Osteocyte (in vitro differentiated cells): ENCODE measurements around the gene SEPTIN10. TPM values are rescaled to one million over a fixed set of nuclear protein-coding genes. Genes with fewer than 3 reads are reported as not detected.
A peak's percentile ranks its signal among the peaks of the same experiment; 100 is the strongest.

ENCODE experiments used
- DNase-seq: peaks from one replicate; pipeline ENCODE4 v3.0.0; 2021; ENCODE audit warnings: mixed read lengths; ENCODE audit not compliant: unreplicated experiment; ENCODE audit errors: extremely low spot score
- H3K27ac Mint-ChIP-seq: one replicate; pipeline ENCODE4 v1.8.0; 2021; ENCODE audit warnings: mild to moderate bottlenecking, mixed read lengths; ENCODE audit not compliant: unreplicated experiment
- H3K27me3 Mint-ChIP-seq: one replicate; pipeline ENCODE4 v1.8.0; 2021; ENCODE audit warnings: mixed read lengths; ENCODE audit not compliant: unreplicated experiment
- H3K36me3 Mint-ChIP-seq: one replicate; pipeline ENCODE4 v1.8.0; 2021; ENCODE audit warnings: mixed read lengths; ENCODE audit not compliant: unreplicated experiment
- H3K4me1 Mint-ChIP-seq: one replicate; pipeline ENCODE4 v1.8.0; 2021; ENCODE audit warnings: mixed read lengths; ENCODE audit not compliant: unreplicated experiment
- H3K4me3 Mint-ChIP-seq: one replicate; pipeline ENCODE4 v1.8.0; 2021; ENCODE audit warnings: mild to moderate bottlenecking, moderate library complexity, mixed read lengths; ENCODE audit not compliant: unreplicated experiment
- H3K9me3 Mint-ChIP-seq: one replicate; pipeline ENCODE4 v1.8.0; 2021; ENCODE audit warnings: mixed read lengths; ENCODE audit not compliant: unreplicated experiment
- total RNA-seq: library from RNA; stranded (reverse); gene quantifications from 2 replicates; pipeline ENCODE4 v1.2.1, GENCODE V29; 2021
- TF ChIP-seq, protein P1 (sequence below): fragments of 200-600 bp; sonication (generic); IDR thresholded peaks from 2 replicates; pipeline ENCODE4 v1.5.0; 2021; ENCODE audit warnings: antibody characterized with exemption, mild to moderate bottlenecking, moderate library complexity

SEPTIN10 gene
- total RNA-seq, 1 donor from 2014 or later = 109 TPM

- H3K27ac Mint-ChIP-seq = peak overlapping the region; percentile 76
- H3K4me3 Mint-ChIP-seq = peak overlapping the region; percentile 26
- peaks cover 29% of the 10 kb centered on the region for H3K36me3 Mint-ChIP-seq
Measured at GRCh38 chr2:109497463-109497862, 116.3 kb downstream of the SEPTIN10 start.

DNA sequence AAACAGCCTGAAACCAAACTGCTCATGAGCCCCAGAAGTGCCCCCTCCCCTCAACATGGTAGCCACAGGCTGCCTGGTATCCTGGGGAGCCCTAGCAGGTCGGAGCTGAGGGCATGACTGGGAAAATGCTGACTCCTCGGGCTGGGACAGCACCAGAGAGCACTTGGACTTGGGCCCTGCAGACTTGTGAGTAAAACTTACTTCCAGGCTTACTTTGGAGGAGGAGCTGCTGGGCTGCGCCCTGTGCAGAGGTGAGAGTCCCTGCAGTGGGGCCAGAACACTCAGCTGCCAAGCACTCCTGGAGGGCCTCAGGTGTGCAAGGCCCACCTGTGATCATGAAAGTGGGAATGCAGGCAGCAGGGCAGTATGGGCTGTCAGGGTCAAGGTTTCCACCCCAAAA lies 119.4 kb downstream of the SEPTIN10 start:
- no peaks in the 10 kb centered on the region for H3K27me3 Mint-ChIP-seq
- H3K27ac Mint-ChIP-seq = no peak overlapping the region

More at GRCh38 chr2:109497463-109497862, 116.3 kb downstream of the SEPTIN10 start:
- Mint-ChIP-seq H3K4me1 (peaks cover 43% of the 10 kb centered on the region), H3K9me3 (no peaks in the 10 kb centered on the region), H3K27me3 (no peaks in the 10 kb centered on the region)
- no peak for DNase-seq
- TF ChIP-seq, protein P1, sequence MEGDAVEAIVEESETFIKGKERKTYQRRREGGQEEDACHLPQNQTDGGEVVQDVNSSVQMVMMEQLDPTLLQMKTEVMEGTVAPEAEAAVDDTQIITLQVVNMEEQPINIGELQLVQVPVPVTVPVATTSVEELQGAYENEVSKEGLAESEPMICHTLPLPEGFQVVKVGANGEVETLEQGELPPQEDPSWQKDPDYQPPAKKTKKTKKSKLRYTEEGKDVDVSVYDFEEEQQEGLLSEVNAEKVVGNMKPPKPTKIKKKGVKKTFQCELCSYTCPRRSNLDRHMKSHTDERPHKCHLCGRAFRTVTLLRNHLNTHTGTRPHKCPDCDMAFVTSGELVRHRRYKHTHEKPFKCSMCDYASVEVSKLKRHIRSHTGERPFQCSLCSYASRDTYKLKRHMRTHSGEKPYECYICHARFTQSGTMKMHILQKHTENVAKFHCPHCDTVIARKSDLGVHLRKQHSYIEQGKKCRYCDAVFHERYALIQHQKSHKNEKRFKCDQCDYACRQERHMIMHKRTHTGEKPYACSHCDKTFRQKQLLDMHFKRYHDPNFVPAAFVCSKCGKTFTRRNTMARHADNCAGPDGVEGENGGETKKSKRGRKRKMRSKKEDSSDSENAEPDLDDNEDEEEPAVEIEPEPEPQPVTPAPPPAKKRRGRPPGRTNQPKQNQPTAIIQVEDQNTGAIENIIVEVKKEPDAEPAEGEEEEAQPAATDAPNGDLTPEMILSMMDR = no peak

DNA sequence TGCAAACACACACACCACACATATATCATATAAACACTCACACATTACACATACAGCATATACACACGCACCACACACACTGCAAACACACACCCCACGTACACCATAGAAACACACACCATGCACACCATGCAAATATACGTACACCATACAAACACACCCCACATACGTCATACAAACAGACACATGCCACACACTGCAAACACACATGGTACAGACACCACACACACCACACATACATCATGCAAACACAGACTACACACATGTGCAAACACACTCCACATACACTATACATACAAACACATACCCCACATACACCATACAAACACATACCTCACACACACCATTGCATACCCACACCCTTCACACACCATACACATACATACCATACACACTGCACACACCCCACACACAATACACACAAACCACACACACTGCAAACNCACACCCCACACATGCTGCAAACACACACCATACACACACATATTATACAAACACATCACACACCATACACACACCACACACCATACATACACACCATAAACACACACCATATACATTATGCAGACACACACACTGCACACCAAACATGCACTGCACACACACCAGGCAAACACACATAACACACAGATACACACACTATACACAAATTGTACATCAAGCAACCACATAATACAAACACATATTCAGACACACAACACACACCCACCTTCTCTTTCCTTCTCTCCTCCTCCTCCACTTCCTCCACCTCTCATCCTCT lies 120.4 kb downstream of the SEPTIN10 start:
- TF ChIP-seq, protein P1 = no peak
- H3K4me3 Mint-ChIP-seq = no peak overlapping the region
- DNase-seq = no peak
- no peaks in the 10 kb centered on the region for H3K9me3 Mint-ChIP-seq
- peaks cover 43% of the 10 kb centered on the region for H3K4me1 Mint-ChIP-seq
- H3K27me3 Mint-ChIP-seq = no peaks in the 10 kb centered on the region
- peaks cover 43% of the 10 kb centered on the region for H3K36me3 Mint-ChIP-seq
- H3K27ac Mint-ChIP-seq = no peak overlapping the region

More for the DNA sequence above, 119.4 kb downstream of the SEPTIN10 start:
- Mint-ChIP-seq H3K36me3 (peaks cover 39% of the 10 kb centered on the region), H3K4me3 (no peak overlapping the region), H3K9me3 (no peaks in the 10 kb centered on the region), H3K4me1 (peaks cover 41% of the 10 kb centered on the region)
- TF ChIP-seq, protein P1 = no peak
- no peak for DNase-seq

Other genes starting within 250 kb of the SEPTIN10 start
- 11.8 and 12.7 TPM in 2 replicates for gene SOWAHC, start 398 bp upstream of the SEPTIN10 start, total RNA-seq
- gene RGPD5, start 180.3 kb upstream of the SEPTIN10 start, total RNA-seq = 38.1 and 49.7 TPM in 2 replicates